Choroid plexus epithelial cell (primary cell): ENCODE measurements around the gene KRT37.
A peak's percentile ranks its signal among the peaks of the same experiment; 100 is the strongest.
"Not testable (repeated sequence)": the region's sequence is repeated elsewhere in the genome, so short reads cannot be mapped to it uniquely, and the experiment has no call there.

ENCODE experiments used
- DNase-seq: peaks from one replicate; pipeline ENCODE4 v3.0.0-alpha.2; 2010; ENCODE audit warnings: low read depth
- H3K4me3 ChIP-seq: 2 replicates; pipeline ENCODE4 v1.5.1; 2011; ENCODE audit warnings: low read depth, mild to moderate bottlenecking, control low read depth, low read length, moderate library complexity
- TF ChIP-seq, protein P1 (sequence below): conservative IDR thresholded peaks from 2 replicates; pipeline ENCODE4 v1.5.1; 2011; ENCODE audit warnings: low read depth, mild to moderate bottlenecking, control low read depth, inconsistent platforms, low read length, moderate library complexity

KRT37 gene

DNA sequence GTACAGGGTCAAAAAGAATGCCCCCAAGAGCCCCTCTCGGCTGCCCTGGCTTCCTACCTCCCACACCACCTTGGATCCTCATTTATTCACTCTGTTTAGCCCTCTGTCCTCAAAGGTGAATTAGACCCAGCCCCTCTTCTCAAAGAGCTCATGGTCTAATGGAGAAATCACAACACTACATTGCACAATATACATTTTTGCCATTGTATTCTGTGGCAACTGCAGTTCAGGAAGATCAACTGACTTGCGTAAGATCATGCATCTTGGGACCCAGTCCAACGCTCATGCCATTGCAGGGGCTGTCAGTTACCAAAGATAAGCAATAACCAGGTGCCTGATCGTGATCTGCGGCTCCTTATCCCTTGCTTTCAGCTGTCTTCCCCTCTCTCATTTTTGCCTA, 15.0 kb upstream of the KRT37 start:
- no peak overlapping the region for H3K4me3 ChIP-seq
- TF ChIP-seq, protein P1, sequence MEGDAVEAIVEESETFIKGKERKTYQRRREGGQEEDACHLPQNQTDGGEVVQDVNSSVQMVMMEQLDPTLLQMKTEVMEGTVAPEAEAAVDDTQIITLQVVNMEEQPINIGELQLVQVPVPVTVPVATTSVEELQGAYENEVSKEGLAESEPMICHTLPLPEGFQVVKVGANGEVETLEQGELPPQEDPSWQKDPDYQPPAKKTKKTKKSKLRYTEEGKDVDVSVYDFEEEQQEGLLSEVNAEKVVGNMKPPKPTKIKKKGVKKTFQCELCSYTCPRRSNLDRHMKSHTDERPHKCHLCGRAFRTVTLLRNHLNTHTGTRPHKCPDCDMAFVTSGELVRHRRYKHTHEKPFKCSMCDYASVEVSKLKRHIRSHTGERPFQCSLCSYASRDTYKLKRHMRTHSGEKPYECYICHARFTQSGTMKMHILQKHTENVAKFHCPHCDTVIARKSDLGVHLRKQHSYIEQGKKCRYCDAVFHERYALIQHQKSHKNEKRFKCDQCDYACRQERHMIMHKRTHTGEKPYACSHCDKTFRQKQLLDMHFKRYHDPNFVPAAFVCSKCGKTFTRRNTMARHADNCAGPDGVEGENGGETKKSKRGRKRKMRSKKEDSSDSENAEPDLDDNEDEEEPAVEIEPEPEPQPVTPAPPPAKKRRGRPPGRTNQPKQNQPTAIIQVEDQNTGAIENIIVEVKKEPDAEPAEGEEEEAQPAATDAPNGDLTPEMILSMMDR = no peak
- peak; percentile 74 for DNase-seq

DNA sequence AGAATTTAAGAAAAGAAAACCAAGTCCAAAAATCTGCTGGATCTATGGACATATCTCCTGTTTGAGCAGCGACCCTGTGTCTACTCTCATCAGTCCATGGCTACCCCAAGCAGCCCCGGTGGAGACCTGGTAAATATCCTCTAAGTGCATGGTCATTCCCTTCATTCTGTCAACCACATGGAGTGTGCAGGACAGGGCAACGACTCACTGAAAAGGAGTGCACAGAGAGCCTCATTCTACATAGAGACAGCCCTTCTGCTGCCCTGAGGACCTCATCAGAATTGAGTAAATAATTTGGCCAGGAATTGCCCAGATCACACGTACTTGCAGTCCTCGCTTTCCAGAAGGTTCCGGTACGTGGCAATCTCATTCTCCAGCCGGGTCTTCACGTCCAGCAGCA, 13.4 kb upstream of the KRT37 start:
- H3K4me3 ChIP-seq = no peak overlapping the region
- DNase-seq = no peak
- TF ChIP-seq, protein P1 = no peak

DNA sequence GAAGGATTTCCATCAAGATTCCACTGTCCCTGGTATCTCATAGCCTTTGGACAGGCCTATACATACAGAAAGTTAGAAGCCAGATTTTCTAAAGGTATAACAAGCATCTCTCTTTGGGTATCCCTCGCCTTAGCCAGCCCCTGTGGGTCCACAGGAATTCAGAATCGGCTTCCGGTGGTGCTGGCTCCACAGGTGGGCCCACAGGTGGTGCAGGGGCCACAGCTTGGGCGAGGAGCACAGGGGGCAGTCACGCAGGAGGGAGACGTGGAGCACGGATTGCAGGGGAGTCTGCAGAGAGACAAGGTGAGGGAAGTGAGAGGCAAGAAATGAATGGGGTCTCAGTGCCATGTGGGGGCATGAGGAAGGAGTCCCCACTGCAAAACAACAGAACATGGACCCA, 12.9 kb upstream of the KRT37 start:
- TF ChIP-seq, protein P1 = no peak
- no peak overlapping the region for H3K4me3 ChIP-seq
- no peak for DNase-seq

DNA sequence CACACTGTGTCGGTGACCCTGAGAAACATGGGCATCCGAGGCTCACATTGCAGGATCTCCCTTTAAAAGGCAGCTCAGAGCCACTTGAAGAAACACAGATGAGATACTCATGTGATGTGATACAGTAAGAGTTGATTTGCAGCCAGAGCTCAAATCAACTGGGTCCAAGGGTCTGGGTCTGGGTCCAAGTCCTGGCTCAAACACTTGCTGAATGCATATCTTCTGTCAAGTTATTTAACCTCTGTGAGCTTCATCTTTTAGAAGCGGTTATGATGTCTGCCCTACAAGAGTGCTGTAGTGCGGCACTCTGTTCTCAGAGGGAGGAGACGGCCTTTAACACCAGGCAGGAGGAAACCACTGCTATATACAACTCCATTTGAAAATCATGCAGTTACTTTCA, 10.0 kb upstream of the KRT37 start:
- TF ChIP-seq, protein P1 = no peak
- H3K4me3 ChIP-seq = no peak overlapping the region
- DNase-seq = peak; percentile 30

DNA sequence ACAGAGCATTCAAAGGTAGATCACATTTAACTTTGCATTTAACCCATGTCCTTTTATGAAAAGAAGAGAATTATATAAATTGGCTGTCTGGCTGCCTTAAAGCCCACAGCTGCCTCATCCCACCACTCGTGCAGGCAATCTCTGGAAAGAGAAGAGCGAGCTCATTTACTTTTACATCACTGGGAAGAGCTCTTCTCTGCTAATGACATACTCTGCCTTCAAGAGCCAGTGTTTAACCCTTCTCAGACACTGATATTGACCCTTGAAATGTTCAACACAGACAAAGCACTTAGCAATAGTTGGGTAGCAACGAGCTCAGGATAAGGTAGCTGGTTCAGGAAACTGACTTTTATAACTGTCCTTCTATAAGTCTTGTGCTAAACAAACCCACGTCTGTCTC, 9.6 kb upstream of the KRT37 start:
- TF ChIP-seq, protein P1 = no peak

DNA sequence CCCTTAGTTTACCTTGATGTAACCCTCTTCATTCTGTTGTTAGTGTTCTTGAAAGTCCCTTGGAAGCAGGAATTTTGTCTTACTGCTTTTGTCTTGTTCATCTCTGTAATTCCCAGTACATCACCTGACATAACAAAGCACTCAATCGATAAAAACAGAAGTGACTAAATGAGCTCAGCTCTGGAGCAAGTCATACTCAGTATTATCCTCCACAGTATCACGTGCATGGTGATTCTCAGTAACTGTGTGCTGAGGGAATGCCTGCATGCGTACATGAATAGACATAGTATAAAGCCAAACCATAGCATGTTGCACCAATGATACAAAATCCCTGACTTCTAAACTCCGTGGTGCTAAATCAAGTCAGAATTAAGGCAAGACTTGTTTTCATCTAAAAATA, 9.2 kb upstream of the KRT37 start:
- H3K4me3 ChIP-seq = no peak overlapping the region
- TF ChIP-seq, protein P1 = no peak
- no peak for DNase-seq

More for the DNA sequence above, 9.6 kb upstream of the KRT37 start:
- H3K4me3 ChIP-seq = no peak overlapping the region
- no peak for DNase-seq

DNA sequence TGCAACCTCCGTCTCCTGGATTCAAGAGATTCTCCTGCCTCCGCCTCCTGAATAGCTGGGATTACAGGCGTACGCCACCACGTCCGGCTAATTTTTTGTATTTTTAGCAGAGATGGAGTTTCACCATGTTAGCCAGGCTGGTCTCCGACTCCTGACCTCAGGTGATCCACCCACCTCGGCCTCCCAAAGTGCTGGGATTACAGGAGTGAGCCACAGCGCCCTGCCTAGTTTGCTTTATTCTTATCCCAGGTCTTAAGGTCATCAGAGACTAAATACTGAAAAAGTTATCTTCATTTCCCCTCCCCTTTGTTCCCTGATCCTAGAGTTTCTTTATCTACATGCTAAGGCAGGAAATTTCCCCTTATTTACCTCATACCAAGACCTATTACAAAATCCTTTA, 6.0 kb upstream of the KRT37 start:
- not testable (repeated sequence) for H3K4me3 ChIP-seq, DNase-seq

DNA sequence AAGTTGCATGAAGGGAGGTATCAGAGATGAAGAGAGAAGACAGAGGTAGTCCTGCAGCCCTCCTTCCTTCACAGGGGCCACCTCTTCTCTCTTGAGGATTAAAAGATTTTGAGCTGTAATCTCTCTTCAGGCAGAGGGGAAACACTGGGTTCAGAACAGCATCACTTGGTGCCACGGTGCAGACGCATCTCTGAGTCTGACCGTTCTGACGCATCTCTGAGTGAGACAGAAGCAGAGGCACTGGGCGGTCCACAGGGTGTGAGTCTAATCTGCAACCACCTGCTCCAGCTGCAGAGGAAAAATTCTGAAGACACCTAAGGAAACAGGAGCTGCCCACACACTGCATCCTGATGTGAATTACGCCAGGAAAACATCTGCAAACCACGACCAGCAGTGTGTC, 5.3 kb upstream of the KRT37 start:
- no peak for DNase-seq
- H3K4me3 ChIP-seq = no peak overlapping the region
- TF ChIP-seq, protein P1 = no peak
